B cell (primary cell): ENCODE measurements around the gene NEK5.

Source experiments
- CTCF ChIP-seq: fragments of 200-600 bp; IDR thresholded peaks from one replicate; pipeline ENCODE4 v1.8.0; 2022; ENCODE audit warnings: antibody characterized with exemption, mild to moderate bottlenecking
- EZH2 ChIP-seq: IDR thresholded peaks from 2 replicates; pipeline ENCODE4 v1.6.1; 2012; ENCODE audit warnings: borderline replicate concordance, low read depth, mild to moderate bottlenecking, moderate library complexity, low read length; ENCODE audit not compliant: insufficient read depth, poor library complexity, severe bottlenecking

DNA sequence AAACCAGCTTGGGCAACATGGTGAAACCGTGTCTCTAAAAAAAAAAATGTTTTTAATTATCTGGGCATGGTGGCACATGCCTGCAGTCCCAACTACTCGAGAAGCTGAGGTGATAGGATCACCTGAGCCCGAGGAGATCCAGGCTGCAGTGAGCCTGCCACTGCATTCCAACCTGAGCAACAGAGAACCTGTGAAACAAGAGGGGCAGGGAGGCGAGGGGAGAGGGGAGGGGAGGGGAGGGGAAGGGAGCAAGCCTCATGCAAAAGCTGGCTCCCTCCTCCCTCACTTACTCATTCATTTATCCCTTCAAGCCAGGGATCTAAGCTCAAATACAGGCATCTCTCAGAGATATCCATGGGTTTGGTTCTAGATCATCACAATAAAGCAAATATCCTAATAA is 126.5 kb downstream of the NEK5 start:
- TF ChIP-seq CTCF (no peak), EZH2 (no peak)
